KBM-7 (cell line): ENCODE measurements around the gene OR11H7.
A peak's percentile ranks its signal among the peaks of the same experiment; 100 is the strongest.
"Not testable (repeated sequence)": the region's sequence is repeated elsewhere in the genome, so short reads cannot be mapped to it uniquely, and the experiment has no call there.

Experiments used
- DNase-seq: peaks from one replicate; pipeline ENCODE4 v3.0.0-alpha.2; 2015
- in situ Hi-C: fragments of 300-500 bp; cut with MboI; formaldehyde crosslinking; loops from 2 replicates; pipeline ENCODE4 v1.14.3; 2020; ENCODE audit warnings: low sequenced_read_pairs, low pct_unique_long_range_greater_than_20kb, mixed read lengths

Gene OR11H7

DNA sequence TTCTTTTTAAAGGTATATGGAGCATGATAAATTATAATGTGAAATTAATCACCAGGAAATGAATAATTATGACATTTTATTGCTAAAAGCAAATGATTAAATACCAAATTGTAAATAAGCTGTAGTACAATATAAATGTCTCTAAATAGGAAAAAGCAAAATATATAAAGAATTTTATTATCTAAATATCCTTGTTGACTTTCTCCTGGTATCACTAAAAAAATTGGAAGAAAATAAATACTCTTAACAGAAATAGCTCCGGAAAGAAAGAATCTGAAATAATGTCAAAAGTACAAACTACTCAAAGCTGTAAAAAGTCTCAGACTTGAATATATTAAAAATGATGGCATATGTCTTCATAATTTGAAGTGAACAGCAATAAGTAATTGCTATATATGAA lies at the start of gene OR11H7:
OR11H7 (plus strand) TSS at position 301 of the 400 bp plus-strand sequence.
- in situ Hi-C loops: no loop called here
- no peak for DNase-seq

DNA sequence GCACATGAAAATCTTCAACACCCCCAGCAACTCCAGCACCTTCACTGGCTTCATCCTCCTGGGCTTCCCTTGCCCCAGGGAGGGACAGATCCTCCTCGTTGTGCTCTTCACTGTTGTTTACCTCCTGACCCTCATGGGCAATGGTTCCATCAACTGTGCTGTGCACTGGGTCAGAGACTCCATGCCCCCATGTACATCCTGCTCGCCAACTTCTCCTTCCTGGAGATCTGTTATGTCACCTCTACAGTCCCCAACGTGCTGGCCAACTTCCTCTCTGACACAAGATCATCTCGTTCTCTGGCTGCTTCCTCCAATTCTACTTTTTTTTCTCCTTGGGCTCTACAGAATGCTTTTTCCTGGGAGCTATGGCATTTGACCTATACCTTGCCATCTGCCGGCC lies 49.6 kb upstream of the OR11H7 start:
- in situ Hi-C loops: no loop called here

DNA sequence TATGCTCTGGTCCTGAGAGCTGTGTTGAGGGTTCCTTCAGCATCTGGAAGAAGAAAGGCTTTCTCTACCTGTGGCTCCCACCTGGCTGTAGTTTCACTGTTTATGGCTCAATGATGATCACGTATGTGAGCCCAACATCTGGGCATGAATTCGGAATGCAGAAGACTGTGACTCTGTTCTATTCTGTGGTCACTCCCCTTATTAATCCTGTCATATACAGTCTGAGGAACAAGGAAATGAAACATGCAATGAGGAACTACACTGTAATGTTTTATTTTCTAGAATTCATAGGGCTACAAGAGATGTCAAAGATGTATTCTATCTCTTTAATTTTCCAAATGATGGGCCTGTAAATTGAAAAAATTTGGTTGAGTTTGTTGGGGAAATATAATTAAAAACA lies 48.9 kb upstream of the OR11H7 start:
- in situ Hi-C loops: no loop called here
- DNase-seq: no peak

More for the DNA sequence above, 49.6 kb upstream of the OR11H7 start:
- DNase-seq: peak; percentile 26

DNA sequence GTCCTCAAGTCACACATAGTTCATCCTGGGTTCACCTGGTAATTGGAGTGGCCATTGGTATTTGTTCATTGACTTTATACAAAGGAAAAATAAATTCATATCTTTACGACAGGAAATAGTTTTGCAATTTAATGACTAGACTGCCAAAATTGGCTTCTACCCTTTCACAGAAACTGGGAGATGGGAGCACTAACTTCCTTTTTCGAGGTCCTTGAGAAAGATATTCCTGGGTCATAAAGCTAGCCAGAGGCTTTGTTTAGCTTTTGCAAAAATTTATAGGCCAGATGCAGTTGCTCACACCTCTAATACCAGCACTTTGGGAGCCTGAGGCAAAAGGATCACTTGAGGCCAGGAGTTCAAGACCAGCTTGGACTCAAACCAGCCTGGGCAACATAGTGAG lies 48.3 kb upstream of the OR11H7 start:
- in situ Hi-C loops: no loop called here
- DNase-seq: no peak

GRCh38 chr14:20184181-20184580 lies 44.6 kb upstream of the OR11H7 start:
- in situ Hi-C loops: no loop called here
- no peak for DNase-seq

- in situ Hi-C loops: no loop called here
- no peak for DNase-seq
Measured at GRCh38 chr14:20190596-20190995, 38.2 kb upstream of the OR11H7 start, which contains the start of gene OR11G2. Gene OR11G2 (plus strand): TSS chr14:20190896. CDS start chr14:20197438, 6,542 bp downstream.

DNA sequence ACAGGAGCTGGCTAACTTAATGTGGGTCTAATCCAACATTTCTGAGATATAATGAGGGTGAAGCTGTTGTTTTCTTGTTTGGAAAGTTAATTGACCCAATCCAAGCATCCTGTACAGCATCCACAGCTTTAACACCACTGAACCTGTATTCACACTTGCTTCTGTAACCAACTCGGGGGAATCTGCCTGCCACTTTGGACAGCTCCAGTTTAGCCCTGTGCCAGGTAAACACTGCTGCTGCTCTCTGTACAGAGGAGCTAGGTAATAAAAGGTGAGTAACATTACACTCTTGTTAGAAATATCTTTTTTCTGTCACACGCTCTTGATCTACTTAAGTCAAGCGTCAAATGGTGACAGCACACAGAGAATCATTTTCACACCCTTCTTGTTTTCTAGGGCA lies 37.4 kb upstream of the OR11H7 start:
- in situ Hi-C loops: no loop called here

GRCh38 chr14:20194101-20194500 lies 34.7 kb upstream of the OR11H7 start:
- no peak for DNase-seq
- in situ Hi-C loops: no loop called here

More for the DNA sequence above, 37.4 kb upstream of the OR11H7 start:
- no peak for DNase-seq

- DNase-seq, in situ Hi-C loops: not testable (repeated sequence)
Measured at GRCh38 chr14:20195170-20195569, 33.6 kb upstream of the OR11H7 start.

DNA sequence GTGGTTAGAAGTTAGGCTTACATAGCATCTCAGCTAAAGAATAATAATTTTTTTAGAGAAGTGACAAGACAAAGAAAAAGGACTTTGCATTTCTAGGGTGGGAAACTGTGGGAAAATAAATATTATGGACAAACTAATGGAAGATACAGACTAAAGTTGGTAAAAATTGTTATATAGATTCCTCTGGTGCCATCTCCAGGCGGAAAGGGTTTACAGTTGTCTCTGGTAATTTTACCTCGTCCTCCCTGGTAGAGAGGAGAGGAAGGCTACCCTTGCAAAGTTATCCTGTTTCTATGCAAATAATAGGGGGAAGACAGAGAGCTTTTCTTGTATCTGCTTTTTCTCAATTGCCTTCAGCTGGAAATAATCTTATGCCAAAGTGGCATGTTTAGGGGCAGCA lies 32.9 kb upstream of the OR11H7 start:
- in situ Hi-C loops: no loop called here
- DNase-seq: no peak

DNA sequence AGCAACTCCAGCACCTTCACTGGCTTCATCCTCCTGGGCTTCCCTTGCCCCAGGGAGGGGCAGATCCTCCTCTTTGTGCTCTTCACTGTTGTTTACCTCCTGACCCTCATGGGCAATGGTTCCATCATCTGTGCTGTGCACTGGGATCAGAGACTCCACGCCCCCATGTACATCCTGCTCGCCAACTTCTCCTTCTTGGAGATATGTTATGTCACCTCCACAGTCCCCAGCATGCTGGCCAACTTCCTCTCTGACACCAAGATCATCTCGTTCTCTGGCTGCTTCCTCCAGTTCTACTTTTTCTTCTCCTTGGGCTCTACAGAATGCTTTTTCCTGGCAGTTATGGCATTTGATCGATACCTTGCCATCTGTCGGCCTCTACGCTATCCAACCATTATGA lies 31.3 kb upstream of the OR11H7 start:
- no peak for DNase-seq
- in situ Hi-C loops: no loop called here

- in situ Hi-C loops: no loop called here
- no peak for DNase-seq
Measured at GRCh38 chr14:20198991-20199390, 29.8 kb upstream of the OR11H7 start.

DNA sequence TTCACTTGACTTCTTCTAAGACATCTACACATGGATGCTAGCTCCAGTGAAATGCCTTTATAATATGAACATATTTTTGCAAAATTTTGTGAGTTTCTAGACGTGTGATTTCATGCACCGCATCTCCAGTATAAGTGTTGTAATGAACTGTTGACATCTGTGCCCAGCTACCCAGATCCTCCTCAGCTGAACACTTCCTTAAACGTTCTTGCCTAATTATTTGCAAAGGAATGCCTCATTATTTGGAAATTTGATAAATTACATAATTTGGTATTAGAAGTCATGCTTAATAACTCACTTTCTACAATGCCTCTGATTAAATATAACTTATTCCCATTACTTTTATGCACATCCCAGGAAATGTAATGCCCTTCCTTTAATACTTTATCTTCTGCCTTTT lies 24.1 kb upstream of the OR11H7 start:
- no peak for DNase-seq
- in situ Hi-C loops: no loop called here

DNA sequence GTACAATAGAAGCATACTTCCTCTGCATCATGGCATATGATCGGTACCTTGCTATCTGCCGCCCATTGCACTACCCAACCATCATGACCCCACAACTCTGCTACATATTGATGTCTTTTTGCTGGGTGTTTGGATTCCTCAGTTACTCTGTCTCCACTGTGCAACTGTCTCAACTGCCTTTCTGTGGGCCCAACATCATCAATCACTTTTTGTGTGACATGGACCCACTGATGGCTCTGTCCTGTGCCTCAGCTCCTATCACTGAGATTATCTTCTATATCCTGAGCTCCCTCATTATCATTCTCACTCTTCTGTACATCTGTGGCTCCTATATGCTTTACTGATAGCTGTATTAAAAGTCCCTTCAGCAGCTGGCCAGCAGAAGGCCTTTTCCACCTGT lies 19.2 kb upstream of the OR11H7 start:
- DNase-seq: no peak
- in situ Hi-C loops: no loop called here

DNA sequence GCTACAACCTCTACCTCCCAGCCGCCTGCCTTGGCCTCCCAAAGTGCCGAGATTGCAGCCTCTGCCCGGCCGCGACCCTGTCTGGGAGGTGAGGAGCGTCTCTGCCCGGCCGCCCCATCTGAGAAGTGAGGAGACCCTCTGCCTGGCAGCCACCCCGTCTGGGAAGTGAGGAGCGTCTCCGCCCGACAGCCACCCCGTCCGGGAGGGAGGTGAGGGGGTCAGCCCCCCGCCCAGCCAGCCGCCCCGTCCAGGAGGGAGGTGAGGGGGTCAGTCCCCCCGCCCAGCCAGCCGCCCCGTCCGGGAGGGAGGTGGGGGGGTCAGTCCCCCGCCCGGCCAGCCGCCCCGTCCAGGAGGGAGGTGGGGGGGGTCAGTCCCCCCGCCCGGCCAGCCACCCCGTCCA lies 16.4 kb upstream of the OR11H7 start:
- DNase-seq, in situ Hi-C loops: not testable (repeated sequence)

DNA sequence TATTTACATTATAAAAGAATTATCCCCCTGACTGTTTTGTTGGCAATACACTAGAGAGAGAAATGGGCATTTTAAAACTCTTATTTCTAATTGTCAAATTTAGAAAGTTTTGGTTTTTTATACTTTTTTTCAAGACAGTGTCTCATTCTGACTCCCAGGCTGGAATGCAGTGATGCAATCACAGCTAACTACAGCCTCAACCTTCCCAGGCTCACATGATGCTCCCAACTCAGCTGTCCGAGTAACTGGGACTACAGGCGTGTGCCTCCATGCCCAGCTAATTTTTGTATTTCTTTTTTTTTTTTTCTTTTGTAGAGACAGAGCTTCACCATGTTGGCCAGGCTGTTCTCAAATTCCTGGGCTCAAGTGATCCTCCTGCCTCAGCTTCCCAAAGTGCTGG lies 13.6 kb upstream of the OR11H7 start:
- in situ Hi-C loops: no loop called here
- no peak for DNase-seq

DNA sequence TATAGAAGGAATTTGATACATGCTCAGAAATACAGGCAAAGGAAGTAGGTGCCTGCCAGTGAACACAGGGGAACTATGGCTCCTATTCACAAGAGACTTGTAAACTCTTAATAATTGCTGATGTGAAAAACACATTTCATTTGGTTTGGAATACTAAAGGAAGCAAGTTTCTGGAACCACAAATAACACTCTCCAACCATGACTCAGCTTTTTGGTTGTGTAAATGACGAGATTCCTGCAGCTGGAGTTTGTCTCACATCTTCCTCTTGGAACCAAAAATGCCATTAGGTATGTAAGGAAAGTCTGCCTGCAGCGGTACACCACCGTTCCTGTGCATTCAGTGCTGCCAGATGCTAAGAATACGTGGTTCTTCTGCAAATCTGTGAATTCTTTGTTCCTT lies 9.7 kb upstream of the OR11H7 start:
- no peak for DNase-seq
- in situ Hi-C loops: no loop called here

- no peak for DNase-seq
- in situ Hi-C loops: no loop called here
Measured at GRCh38 chr14:20223410-20223809, 5.4 kb upstream of the OR11H7 start, which contains the start of gene OR11H6. Gene OR11H6 (plus strand): TSS chr14:20223710. CDS start chr14:20223710, 0 bp downstream.

GRCh38 chr14:20235415-20235814 lies 6.6 kb downstream of the OR11H7 start:
- in situ Hi-C loops: not testable (repeated sequence)

DNA sequence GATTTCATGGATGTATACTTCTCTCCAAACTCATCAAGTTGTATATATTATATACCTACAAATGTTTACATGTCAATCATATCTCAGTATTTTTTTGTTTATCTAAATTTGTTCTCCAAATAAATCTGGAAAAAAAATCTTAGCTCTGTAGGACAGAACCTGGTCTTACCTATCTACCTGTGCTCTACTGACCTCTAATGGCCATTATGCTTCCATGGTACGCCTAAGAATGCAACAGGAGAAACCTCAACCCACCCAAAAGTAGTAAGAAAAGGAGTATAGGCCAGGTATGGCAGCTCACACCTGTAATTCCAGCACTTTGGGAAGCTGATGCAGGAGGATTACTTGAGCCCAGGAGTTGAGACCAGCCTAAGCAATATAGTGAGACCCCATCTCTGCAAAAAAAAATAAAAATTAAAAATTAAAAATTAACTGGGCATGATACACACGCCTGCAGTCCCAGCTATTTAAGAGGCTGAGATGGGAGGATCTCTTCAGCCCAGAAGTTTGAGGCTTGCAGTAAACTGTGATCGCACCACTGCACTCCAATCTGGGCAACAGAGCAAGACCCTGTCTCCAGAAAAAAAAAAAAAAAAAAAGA lies 19.0 kb downstream of the OR11H7 start:
- in situ Hi-C loops: no loop called here
- DNase-seq: peak; percentile 8

More at GRCh38 chr14:20235415-20235814, 6.6 kb downstream of the OR11H7 start:
- DNase-seq: not testable (repeated sequence)

DNA sequence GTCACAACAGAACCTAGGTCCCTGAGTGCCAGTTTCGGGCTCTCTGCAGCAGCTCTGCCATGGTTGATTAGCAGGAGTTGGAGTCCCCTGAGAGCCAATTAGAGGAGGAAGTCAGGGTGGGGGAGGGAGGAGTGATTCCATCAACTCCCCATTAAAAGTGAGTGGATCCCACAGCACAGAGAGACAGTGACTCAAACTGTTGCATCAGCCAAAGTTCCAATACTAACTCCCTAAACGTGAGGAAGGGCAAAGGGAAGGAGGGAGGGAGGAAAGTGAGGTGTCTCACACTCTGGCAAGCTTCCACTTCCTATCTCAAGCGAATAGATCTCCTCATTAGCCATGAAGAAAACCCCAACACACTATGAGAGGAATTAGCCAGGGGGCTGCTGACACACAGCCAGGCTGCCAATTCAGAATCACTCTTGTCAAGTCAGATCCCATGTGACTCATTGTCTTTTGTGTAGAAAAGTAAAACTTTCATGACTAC lies 33.9 kb downstream of the OR11H7 start:
- no peak for DNase-seq
- in situ Hi-C loops: no loop called here
